Measurements from ENCODE around the gene FRAS1. TPM values are rescaled to one million over a fixed set of nuclear protein-coding genes. Genes with fewer than 3 reads are reported as not detected.

The FRAS1 gene
- total RNA-seq, 1 donor from 2014 or later = 20.2 TPM

DNA sequence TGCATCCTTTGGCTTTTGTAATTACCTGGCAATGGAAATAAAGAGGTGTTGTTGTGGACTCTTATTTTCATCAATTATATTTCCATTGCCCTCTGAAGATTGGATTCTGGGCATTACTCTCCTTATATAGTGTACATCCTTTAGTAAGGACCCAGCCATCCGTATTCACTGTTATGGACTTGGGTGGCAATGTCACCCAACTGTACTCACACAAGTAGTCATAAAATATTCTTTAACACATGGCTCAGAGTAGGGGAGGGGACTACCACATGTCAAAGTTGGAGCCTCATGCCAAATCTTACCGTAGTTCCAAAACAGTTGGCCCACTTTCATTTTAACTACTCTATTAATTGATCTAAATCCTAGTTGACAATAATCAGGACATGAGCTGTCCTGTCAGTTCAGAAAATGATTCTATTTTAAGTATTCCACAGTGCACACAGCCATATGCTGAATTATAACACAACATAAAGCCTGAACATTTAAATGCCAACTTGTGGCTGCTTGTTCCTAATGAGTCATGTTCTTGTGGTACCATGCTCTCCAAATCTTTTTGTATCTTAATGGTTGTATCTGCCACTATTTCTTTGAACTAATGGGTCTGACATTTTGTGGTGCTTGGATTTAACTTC is 4.9 kb downstream of the FRAS1 start:
- H3K27me3 ChIP-seq = peaks cover 21% of the 10 kb centered on the region
- TF ChIP-seq, protein P1, sequence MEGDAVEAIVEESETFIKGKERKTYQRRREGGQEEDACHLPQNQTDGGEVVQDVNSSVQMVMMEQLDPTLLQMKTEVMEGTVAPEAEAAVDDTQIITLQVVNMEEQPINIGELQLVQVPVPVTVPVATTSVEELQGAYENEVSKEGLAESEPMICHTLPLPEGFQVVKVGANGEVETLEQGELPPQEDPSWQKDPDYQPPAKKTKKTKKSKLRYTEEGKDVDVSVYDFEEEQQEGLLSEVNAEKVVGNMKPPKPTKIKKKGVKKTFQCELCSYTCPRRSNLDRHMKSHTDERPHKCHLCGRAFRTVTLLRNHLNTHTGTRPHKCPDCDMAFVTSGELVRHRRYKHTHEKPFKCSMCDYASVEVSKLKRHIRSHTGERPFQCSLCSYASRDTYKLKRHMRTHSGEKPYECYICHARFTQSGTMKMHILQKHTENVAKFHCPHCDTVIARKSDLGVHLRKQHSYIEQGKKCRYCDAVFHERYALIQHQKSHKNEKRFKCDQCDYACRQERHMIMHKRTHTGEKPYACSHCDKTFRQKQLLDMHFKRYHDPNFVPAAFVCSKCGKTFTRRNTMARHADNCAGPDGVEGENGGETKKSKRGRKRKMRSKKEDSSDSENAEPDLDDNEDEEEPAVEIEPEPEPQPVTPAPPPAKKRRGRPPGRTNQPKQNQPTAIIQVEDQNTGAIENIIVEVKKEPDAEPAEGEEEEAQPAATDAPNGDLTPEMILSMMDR (IDR thresholded peaks at IDR 0.05) = no peak
- DNase-seq (no peak), ATAC-seq (no peak)
- H3K36me3 ChIP-seq = no peaks in the 10 kb centered on the region
- peaks cover 12% of the 10 kb centered on the region for H3K4me1 ChIP-seq
- H3K4me3 ChIP-seq = no peak overlapping the region
- intact Hi-C loops (cut with DNase I) = no loop called here
- H3K27ac ChIP-seq = no peak overlapping the region
- H3K9me3 ChIP-seq = no peaks in the 10 kb centered on the region

DNA sequence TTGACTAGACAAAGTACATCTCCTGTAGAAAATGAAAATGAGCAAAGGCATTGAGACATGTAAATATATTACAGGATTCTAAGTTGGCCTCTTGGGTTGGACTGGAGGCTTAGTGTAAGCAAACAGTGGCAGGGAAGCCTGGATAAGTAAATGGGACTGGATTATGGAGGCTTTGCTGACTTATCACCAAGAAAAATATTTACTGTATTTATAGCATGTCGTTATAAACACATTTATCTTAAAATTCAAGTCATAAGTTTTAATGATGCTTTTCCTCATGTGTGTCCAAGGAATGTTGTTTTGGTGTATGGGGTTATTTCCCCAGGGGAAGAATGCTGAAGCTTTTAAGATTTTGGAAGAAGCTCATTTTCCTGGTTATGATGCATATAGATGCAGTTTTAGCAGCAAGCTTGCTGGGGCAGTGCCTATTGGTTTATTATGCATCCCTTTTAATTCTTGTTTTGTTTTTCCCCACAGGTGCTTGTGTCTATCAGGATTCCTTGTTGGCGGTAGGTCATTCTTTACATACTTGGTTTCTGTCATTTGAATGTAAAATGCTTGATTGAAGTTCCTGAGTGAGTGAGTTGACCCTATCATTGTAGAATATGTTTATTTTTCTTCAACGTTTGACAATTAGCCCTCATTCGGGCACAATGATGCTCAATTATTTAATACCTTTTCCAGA is 8.5 kb downstream of the FRAS1 start:
- ATAC-seq = no peak
- TF ChIP-seq, protein P1 (IDR thresholded peaks at IDR 0.05) = no peak
- DNase-seq = no peak
- Histone ChIP-seq H3K4me1 (no peaks in the 10 kb centered on the region), H3K27ac (no peak overlapping the region), H3K36me3 (no peaks in the 10 kb centered on the region), H3K27me3 (no peaks in the 10 kb centered on the region), H3K4me3 (no peak overlapping the region), H3K9me3 (no peaks in the 10 kb centered on the region)
- intact Hi-C loops (cut with DNase I) = no loop called here

GRCh38 chr4:78068481-78068880 is 11.4 kb downstream of the FRAS1 start:
- H3K36me3 ChIP-seq = no peaks in the 10 kb centered on the region
- H3K4me3 ChIP-seq = no peak overlapping the region
- H3K27me3 ChIP-seq = no peaks in the 10 kb centered on the region
- no peak overlapping the region for H3K27ac ChIP-seq
- ATAC-seq (no peak), DNase-seq (no peak)
- H3K9me3 ChIP-seq = no peaks in the 10 kb centered on the region
- no peaks in the 10 kb centered on the region for H3K4me1 ChIP-seq
- TF ChIP-seq, protein P1 (IDR thresholded peaks at IDR 0.05) = no peak
- intact Hi-C loops (cut with DNase I) = no loop called here

DNA sequence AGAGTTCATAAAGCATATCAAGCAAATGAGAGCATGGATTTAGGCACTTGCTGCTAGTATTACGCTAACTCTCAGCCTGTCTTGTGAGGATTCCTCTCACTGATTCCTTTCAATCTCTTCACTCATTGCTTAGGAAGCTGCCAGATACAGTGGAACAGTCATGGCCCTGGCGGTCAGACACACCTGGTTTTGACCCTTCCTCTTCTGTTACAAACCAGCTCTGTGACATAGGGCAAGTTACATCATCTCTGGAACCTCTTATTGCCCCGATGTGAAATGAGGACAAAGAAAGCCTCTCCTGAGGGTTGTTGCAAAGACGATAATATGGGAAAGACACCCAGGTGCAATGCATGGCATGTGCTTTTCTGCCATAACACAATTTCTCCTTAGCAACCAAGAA is 12.2 kb downstream of the FRAS1 start:
- Histone ChIP-seq H3K27me3 (no peaks in the 10 kb centered on the region), H3K27ac (no peak overlapping the region), H3K36me3 (no peaks in the 10 kb centered on the region), H3K4me1 (no peaks in the 10 kb centered on the region), H3K4me3 (no peak overlapping the region), H3K9me3 (no peaks in the 10 kb centered on the region)
- no peak for ATAC-seq
- no peak for DNase-seq
- intact Hi-C loops (cut with DNase I) = no loop called here
- TF ChIP-seq, protein P1 (IDR thresholded peaks at IDR 0.05) = no peak

- H3K9me3 ChIP-seq = no peaks in the 10 kb centered on the region
- intact Hi-C loops (cut with DNase I) = no loop called here
- H3K4me1 ChIP-seq = no peaks in the 10 kb centered on the region
- H3K27ac ChIP-seq = no peak overlapping the region
- no peaks in the 10 kb centered on the region for H3K27me3 ChIP-seq
- DNase-seq (no peak), ATAC-seq (no peak)
- H3K36me3 ChIP-seq = no peaks in the 10 kb centered on the region
- TF ChIP-seq, protein P1 (IDR thresholded peaks at IDR 0.05) = no peak
- H3K4me3 ChIP-seq = no peak overlapping the region
These were observed 12.7 kb downstream of the FRAS1 start for GRCh38 chr4:78069859-78070258.

All from upper lobe of right lung (tissue), 1 donor.